OCI-LY3 (cell line): ENCODE data around the gene PAK4.

Experiments
- CTCF ChIP-seq: fragments of 200-600, 300-600 bp; sonication (generic); IDR thresholded peaks from 2 replicates; pipeline ENCODE4 v1.5.1; 2014; ENCODE audit warnings: antibody characterized with exemption, low read length, low read depth
- EZH2phosphoT487 ChIP-seq: fragments of 200-600 bp; shearing (Covaris generic); IDR thresholded peaks from 2 replicates; pipeline ENCODE4 v1.6.1; 2018; ENCODE audit warnings: antibody characterized with exemption, mixed run types, low read depth

GRCh38 chr19:39106194-39106593, 19.4 kb upstream of the PAK4 start:
- TF ChIP-seq CTCF (no peak), EZH2phosphoT487 (no peak)
